Limb (tissue), 2 donors: ENCODE results near the gene UNK.
"Not testable (repeated sequence)": the region's sequence is repeated elsewhere in the genome, so short reads cannot be mapped to it uniquely, and the experiment has no call there.

ENCODE experiments used
- DNase-seq, 2 donors: peaks; one replicate each; pipeline ENCODE4 v3.0.0-alpha.2; 2016; ENCODE audit errors: extremely low spot score in 2 of 2

UNK gene

GRCh38 chr17:75793460-75793859, 8.9 kb downstream of the UNK start:
- DNase-seq: no peak

GRCh38 chr17:75795820-75796607, 11.4 kb downstream of the UNK start:
- no peak for DNase-seq

DNA sequence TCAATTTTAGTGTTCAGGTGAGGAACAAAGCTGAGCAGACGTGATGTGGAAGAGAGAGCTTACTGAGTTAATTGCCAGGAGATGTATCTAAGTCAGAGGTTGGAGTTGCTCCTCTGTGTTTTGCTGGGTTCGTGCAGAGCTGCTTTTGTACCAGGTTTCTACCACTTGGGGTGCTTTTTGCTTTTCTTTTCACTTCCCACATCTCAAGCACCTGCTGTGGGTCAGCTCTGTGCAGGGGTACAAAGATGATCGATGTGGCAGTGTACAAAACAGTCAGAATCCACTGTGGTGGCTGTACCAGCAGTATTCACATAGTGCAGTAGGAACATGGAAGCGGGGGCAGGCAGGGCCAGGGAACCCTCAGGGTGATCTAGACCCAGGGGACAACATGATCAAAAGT, 14.8 kb downstream of the UNK start:
- DNase-seq: no peak

- DNase-seq: no peak
These were observed 19.3 kb downstream of the UNK start for GRCh38 chr17:75803883-75804282.

- DNase-seq: no peak
These were observed 22.4 kb downstream of the UNK start for GRCh38 chr17:75806822-75807500.

GRCh38 chr17:75807861-75808260, 23.3 kb downstream of the UNK start:
- DNase-seq: no peak

DNA sequence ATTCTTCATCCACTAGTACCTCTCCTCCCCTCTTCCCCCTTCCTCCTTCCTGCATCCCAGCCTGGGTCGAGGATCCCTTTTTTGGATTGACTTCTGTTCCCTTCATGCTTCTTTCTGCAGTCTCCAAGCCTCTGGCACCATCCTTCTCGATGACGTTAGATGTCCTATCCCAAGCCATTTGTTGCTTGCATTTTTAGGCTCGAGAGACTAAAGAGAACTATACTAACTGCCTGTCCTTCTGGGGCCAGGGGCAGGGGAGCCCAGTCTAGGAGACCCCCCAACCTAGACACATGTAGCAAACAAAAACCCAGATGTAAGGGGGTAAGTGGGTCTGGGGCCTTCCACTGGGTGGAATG, 23.9 kb downstream of the UNK start:
- no peak for DNase-seq

- DNase-seq: no peak
These were observed 24.5 kb downstream of the UNK start for GRCh38 chr17:75808905-75809621.

- DNase-seq: no peak
These were observed 25.1 kb downstream of the UNK start for GRCh38 chr17:75809631-75810111.

GRCh38 chr17:75810216-75810615, 25.6 kb downstream of the UNK start:
- DNase-seq: no peak

GRCh38 chr17:75810756-75811155, 26.1 kb downstream of the UNK start:
- not testable (repeated sequence) for DNase-seq

GRCh38 chr17:75811174-75811573, 26.6 kb downstream of the UNK start:
- DNase-seq: no peak

DNA sequence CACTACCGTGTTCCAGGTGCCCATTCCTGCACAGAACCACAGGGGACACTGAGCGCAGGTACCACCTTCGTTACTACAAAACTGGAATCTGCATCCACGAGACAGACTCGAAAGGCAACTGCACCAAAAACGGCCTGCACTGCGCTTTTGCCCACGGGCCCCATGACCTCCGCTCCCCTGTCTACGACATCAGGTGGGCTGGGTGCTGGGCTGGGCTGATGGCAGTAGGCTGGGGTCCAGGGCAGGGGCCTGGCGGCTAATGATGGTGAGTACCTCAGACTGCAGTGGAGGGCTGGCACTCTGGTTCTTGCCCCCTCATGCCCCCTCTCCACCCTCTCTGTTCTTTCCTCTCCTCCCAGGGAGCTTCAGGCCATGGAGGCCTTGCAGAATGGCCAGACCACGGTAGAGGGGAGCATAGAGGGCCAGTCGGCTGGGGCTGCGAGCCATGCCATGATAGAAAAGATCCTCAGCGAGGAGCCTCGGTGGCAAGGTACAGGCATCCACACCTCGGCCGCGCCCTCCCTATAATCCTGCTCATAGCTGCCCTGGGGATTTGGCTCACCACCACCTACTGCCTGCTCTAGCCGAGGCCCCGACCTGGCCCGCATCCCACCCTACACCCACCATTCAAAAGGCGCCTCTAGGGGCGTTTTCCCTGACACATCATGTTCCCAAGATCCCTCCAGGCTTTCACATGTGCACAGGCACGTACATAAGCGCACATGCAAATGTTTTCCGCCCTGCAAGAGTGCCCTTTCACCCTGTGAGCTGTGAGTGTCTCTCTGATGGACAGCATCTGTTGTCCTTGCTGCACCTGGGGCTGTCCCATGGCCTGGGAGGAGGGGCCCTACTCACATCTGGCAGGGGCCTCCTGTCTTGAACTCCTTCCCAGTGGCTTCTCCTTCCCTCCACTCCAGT, 27.7 kb downstream of the UNK start:
- DNase-seq: no peak

DNA sequence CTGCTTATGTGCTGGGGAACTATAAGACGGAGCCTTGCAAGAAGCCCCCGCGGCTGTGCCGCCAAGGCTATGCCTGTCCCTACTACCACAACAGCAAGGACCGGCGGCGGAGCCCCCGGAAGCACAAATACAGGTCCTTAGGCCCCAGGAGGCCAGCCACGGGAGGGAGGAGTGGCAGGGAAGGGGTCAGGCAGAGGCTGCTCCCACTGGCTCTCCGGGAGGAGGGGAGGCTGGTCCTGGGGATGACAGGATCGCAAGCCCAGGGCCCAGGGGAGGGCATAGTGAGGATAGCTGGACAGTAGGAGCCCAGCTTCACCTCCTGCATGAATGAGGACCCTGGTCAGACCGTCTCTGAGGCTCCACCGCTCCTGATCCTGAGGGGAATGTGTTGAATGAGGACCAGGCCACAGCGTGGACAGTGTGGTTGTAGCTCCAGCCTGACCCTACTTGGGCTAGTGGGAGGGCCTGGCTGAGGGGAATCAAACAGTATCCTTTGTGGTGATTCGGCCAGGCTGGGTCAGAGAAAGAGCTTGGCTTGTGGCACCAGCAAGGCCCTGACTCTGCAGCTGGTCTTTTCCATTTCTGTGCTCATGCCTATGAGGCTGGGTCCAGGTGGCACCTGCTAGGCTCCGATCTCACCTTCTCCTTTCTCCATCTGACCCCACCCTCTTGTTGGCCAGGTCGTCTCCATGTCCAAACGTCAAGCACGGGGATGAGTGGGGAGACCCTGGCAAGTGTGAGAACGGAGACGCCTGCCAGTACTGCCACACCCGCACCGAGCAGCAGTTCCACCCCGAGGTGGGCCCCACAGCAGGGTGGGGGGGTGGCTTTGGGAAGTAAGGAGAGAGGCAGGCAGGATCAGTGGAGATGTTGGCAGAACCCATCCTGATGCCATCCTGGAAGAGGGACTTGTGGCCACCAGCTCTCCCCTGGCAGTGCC, 28.7 kb downstream of the UNK start:
- no peak for DNase-seq

- no peak for DNase-seq
These were observed 29.4 kb downstream of the UNK start for GRCh38 chr17:75814021-75814395.

- no peak for DNase-seq
These were observed 30.3 kb downstream of the UNK start for GRCh38 chr17:75814900-75815373.

DNA sequence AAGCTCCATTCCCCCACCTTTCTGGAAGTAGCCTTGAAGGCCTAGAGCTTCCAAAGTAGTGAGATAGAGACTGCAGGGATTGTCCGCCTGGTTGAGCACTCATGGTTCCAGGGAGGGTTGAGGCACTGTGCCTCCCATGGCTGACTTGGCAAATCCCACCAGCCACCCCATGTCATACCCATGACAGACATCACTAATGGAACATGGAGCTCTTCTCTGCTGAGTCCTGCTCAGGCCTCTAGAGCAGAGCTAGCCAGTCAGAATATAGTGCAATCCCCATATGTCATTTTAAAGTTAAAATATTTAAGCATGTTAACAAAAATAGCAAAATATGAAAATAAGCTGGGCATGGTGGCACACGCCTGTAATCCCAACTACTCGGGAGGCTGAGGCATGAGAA, 30.8 kb downstream of the UNK start:
- no peak for DNase-seq

GRCh38 chr17:75816693-75817092, 32.1 kb downstream of the UNK start:
- DNase-seq: no peak

DNA sequence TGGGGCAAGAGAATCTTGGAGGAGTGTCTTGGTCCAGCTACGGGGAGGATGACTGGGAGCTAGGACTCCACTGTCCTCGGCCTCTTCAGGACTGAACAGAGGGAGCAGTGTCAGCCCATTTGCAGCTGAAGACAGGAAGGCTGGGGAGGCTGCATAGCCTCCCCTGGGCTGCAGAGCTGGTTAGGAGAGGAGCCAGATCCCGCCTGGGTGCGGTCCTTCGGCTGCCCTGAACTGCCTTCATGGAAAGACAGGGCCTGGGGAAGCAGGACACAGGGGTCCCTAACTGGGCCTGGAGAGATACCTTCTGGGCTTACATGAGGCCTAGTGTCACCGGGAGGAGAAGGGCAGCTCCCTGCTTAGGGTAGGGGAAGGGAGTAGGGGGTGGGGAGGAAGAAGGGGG, 33.0 kb downstream of the UNK start:
- DNase-seq: no peak

GRCh38 chr17:75818326-75818885, 33.8 kb downstream of the UNK start:
- no peak for DNase-seq
